Glutamatergic neuron (in vitro differentiated cells): ENCODE data around the gene FBXO9. TPM values are rescaled to one million over a fixed set of nuclear protein-coding genes. Genes with fewer than 3 reads are reported as not detected.

Experiments
- DNase-seq: peaks from one replicate; pipeline ENCODE4 v3.0.0; 2022
- H3K27ac Mint-ChIP-seq: one replicate; pipeline ENCODE4 v1.8.0; 2020; ENCODE audit warnings: mild to moderate bottlenecking, mixed read lengths, inconsistent platforms; ENCODE audit not compliant: unreplicated experiment
- H3K27me3 Mint-ChIP-seq: one replicate; pipeline ENCODE4 v1.8.0; 2020; ENCODE audit warnings: mild to moderate bottlenecking, moderate library complexity, mixed read lengths, inconsistent platforms; ENCODE audit not compliant: unreplicated experiment
- H3K36me3 Mint-ChIP-seq: one replicate; pipeline ENCODE4 v1.8.0; 2020; ENCODE audit warnings: mild to moderate bottlenecking, mixed read lengths, inconsistent platforms; ENCODE audit not compliant: unreplicated experiment
- H3K4me1 Mint-ChIP-seq: one replicate; pipeline ENCODE4 v1.8.0; 2020; ENCODE audit warnings: mild to moderate bottlenecking, low read depth, mixed read lengths, inconsistent platforms; ENCODE audit not compliant: unreplicated experiment
- H3K4me3 Mint-ChIP-seq: one replicate; pipeline ENCODE4 v1.8.0; 2020; ENCODE audit warnings: mild to moderate bottlenecking, mixed read lengths, inconsistent platforms; ENCODE audit not compliant: unreplicated experiment
- H3K9me3 Mint-ChIP-seq: one replicate; pipeline ENCODE4 v1.8.0; 2020; ENCODE audit warnings: mild to moderate bottlenecking, moderate library complexity, mixed read lengths, inconsistent platforms; ENCODE audit not compliant: unreplicated experiment
- CTCF ChIP-seq: fragments of 200-600 bp; sonication (generic); IDR thresholded peaks from one replicate; pipeline ENCODE4 v1.5.0; 2021; ENCODE audit not compliant: partially characterized antibody, unreplicated experiment
- total RNA-seq: library from RNA; stranded (reverse); fragmentation: NEBNext Ultra II Directional; extraction: Animal tissue kit (Norgen Biotek cat#: 25700); gene quantifications from one replicate; pipeline ENCODE4 v1.2.1, GENCODE V29; 2021; ENCODE audit not compliant: unreplicated experiment

Gene FBXO9
- total RNA-seq, 1 donor from 2014 or later: 49.1 TPM

GRCh38 chr6:53080813-53081212, 15.6 kb downstream of the FBXO9 start:
- H3K27me3 Mint-ChIP-seq: no peaks in the 10 kb centered on the region
- no peaks in the 10 kb centered on the region for H3K9me3 Mint-ChIP-seq
- no peak overlapping the region for H3K4me3 Mint-ChIP-seq
- H3K4me1 Mint-ChIP-seq: no peaks in the 10 kb centered on the region
- DNase-seq: no peak
- H3K36me3 Mint-ChIP-seq: peaks cover 3% of the 10 kb centered on the region
- H3K27ac Mint-ChIP-seq: no peak overlapping the region
- no peak for TF ChIP-seq CTCF

- Mint-ChIP-seq H3K9me3 (no peaks in the 10 kb centered on the region), H3K4me3 (no peak overlapping the region)
Observed at GRCh38 chr6:53086302-53086701, 21.1 kb downstream of the FBXO9 start.

GRCh38 chr6:53089948-53090347, 24.7 kb downstream of the FBXO9 start:
- DNase-seq: no peak
- TF ChIP-seq CTCF: no peak
- Mint-ChIP-seq H3K27ac (no peak overlapping the region), H3K4me3 (no peak overlapping the region), H3K36me3 (no peaks in the 10 kb centered on the region), H3K9me3 (no peaks in the 10 kb centered on the region), H3K4me1 (no peaks in the 10 kb centered on the region), H3K27me3 (no peaks in the 10 kb centered on the region)

More at GRCh38 chr6:53086302-53086701, 21.1 kb downstream of the FBXO9 start:
- no peaks in the 10 kb centered on the region for H3K36me3 Mint-ChIP-seq
- no peaks in the 10 kb centered on the region for H3K27me3 Mint-ChIP-seq
- H3K4me1 Mint-ChIP-seq: no peaks in the 10 kb centered on the region
- TF ChIP-seq CTCF: no peak
- H3K27ac Mint-ChIP-seq: no peak overlapping the region
- no peak for DNase-seq

- Mint-ChIP-seq H3K27ac (no peak overlapping the region), H3K4me1 (no peaks in the 10 kb centered on the region), H3K36me3 (no peaks in the 10 kb centered on the region), H3K4me3 (no peak overlapping the region), H3K27me3 (no peaks in the 10 kb centered on the region), H3K9me3 (no peaks in the 10 kb centered on the region)
- DNase-seq: no peak
- TF ChIP-seq CTCF: no peak
Observed at GRCh38 chr6:53090576-53090975, 25.4 kb downstream of the FBXO9 start.

GRCh38 chr6:53095270-53095669, 30.1 kb downstream of the FBXO9 start:
- no peaks in the 10 kb centered on the region for H3K4me1 Mint-ChIP-seq

More at GRCh38 chr6:53095270-53095669, 30.1 kb downstream of the FBXO9 start:
- Mint-ChIP-seq H3K36me3 (no peaks in the 10 kb centered on the region), H3K9me3 (no peaks in the 10 kb centered on the region), H3K27ac (no peak overlapping the region), H3K27me3 (no peaks in the 10 kb centered on the region), H3K4me3 (no peak overlapping the region)
- DNase-seq: no peak
- no peak for TF ChIP-seq CTCF
